Measurements from ENCODE around the gene LAIR2. TPM values are rescaled to one million over a fixed set of nuclear protein-coding genes. Genes with fewer than 3 reads are reported as not detected.
A peak's percentile ranks its signal among the peaks of the same experiment; 100 is the strongest.

LAIR2 gene
- total RNA-seq, 1 experiment from 2014 or later: not detected

- Histone ChIP-seq H3F3A (ENCODE audit: insufficient read depth, low read depth) (0 out of 2 replicates have a peak, but pooled peaks cover 5% of the 10 kb centered on the region), H3K27me3 (ENCODE audit: insufficient read depth, low read depth) (0 out of 2 replicates have a peak, but pooled peaks cover 6% of the 10 kb centered on the region), H4K20me1 (ENCODE audit: insufficient read depth) (no peaks in the 10 kb centered on the region), H3K79me2 (ENCODE audit: low read depth) (no peaks in the 10 kb centered on the region), H3K36me3 (ENCODE audit: low read depth) (no peaks in the 10 kb centered on the region), H3K27ac (no peak overlapping the region), H3K4me3 (no peak overlapping the region), H3K4me2 (no peak overlapping the region), H3K4me1 (replicated peaks; ENCODE audit: insufficient read depth) (no peaks in the 10 kb centered on the region), H2AFZ (no peak overlapping the region), H3K9me2 (ENCODE audit: insufficient read depth) (no peaks in the 10 kb centered on the region), H3K9me3 (ENCODE audit: insufficient read depth, low read depth) (no peaks in the 10 kb centered on the region)
- TF ChIP-seq CTCF (conservative IDR thresholded peaks at IDR 0.05) (no peak; the same call in 1 of the 2 replicates), EZH2 (IDR thresholded peaks at IDR 0.05; ENCODE audit: low read depth) (no peak)
- ChIA-PET CTCF (interaction anchor here (0.7 to 1.1 kb wide), 2 partner anchors 196 to 688 kb away, joined by 3 to 4 read pairs; no protein-coding TSS in a partner anchor), POLR2A (ENCODE audit: unreplicated experiment) (no interaction called here)
- intact Hi-C loops (cut with micrococcal nuclease; ENCODE audit: unreplicated experiment): no loop called here
- BruUV-seq (replicated peaks): no TSS peak
- peak in 1 of 2 experiments; percentile 25 for DNase-seq
Observed at GRCh38 chr19:54477650-54478049, 25.0 kb upstream of the LAIR2 start.

GRCh38 chr19:54478677-54479266, 23.9 kb upstream of the LAIR2 start:
- BruUV-seq (replicated peaks): no TSS peak

GRCh38 chr19:54480051-54480450, 22.6 kb upstream of the LAIR2 start:
- Histone ChIP-seq H3K9me3 (ENCODE audit: insufficient read depth, low read depth) (no peaks in the 10 kb centered on the region), H3F3A (ENCODE audit: insufficient read depth, low read depth) (no peaks in the 10 kb centered on the region), H3K79me2 (ENCODE audit: low read depth) (no peaks in the 10 kb centered on the region), H3K9me2 (ENCODE audit: insufficient read depth) (no peaks in the 10 kb centered on the region), H3K27ac (no peak overlapping the region), H3K27me3 (ENCODE audit: insufficient read depth, low read depth) (peaks cover 19% of the 10 kb centered on the region; the same call in 1 of the 2 replicates), H3K4me2 (no peak overlapping the region), H3K36me3 (ENCODE audit: low read depth) (no peaks in the 10 kb centered on the region), H3K4me1 (replicated peaks; ENCODE audit: insufficient read depth) (no peaks in the 10 kb centered on the region), H3K4me3 (no peak overlapping the region), H2AFZ (no peak overlapping the region), H4K20me1 (ENCODE audit: insufficient read depth) (no peaks in the 10 kb centered on the region)
- ChIA-PET CTCF (interaction anchor here (0.6 to 0.8 kb wide), 3 partner anchors 487 to 1125 kb away, joined by 4 to 17 read pairs (median 7); no protein-coding TSS in a partner anchor), POLR2A (ENCODE audit: unreplicated experiment) (no interaction called here)
- no TSS peak for BruUV-seq (replicated peaks)
- intact Hi-C loops (cut with micrococcal nuclease; ENCODE audit: unreplicated experiment): no loop called here
- no peak for TF ChIP-seq CTCF (conservative IDR thresholded peaks at IDR 0.05)
- no peak for TF ChIP-seq EZH2 (IDR thresholded peaks at IDR 0.05; ENCODE audit: low read depth)
- peak in 1 of 2 experiments; percentile 19 for DNase-seq

More at GRCh38 chr19:54478677-54479266, 23.9 kb upstream of the LAIR2 start:
- H3K4me3 ChIP-seq: no peak overlapping the region
- H3K36me3 ChIP-seq (ENCODE audit: low read depth): no peaks in the 10 kb centered on the region
- H3K27me3 ChIP-seq (ENCODE audit: insufficient read depth, low read depth): 0 out of 2 replicates have a peak, but pooled peaks cover 7% of the 10 kb centered on the region
- POLR2A ChIA-PET (ENCODE audit: unreplicated experiment): no interaction called here
- CTCF ChIA-PET: interaction anchor here (0.6 to 0.8 kb wide), 2 partner anchors 9 to 730 kb away, joined by 3 to 4 read pairs; no protein-coding TSS in a partner anchor
- no peak overlapping the region for H2AFZ ChIP-seq
- no peak overlapping the region for H3K4me2 ChIP-seq
- no peaks in the 10 kb centered on the region for H4K20me1 ChIP-seq (ENCODE audit: insufficient read depth)
- no peaks in the 10 kb centered on the region for H3K9me2 ChIP-seq (ENCODE audit: insufficient read depth)
- no peak overlapping the region for H3K27ac ChIP-seq
- TF ChIP-seq CTCF (conservative IDR thresholded peaks at IDR 0.05): peak; percentile 84
- no peak for TF ChIP-seq EZH2 (IDR thresholded peaks at IDR 0.05; ENCODE audit: low read depth)
- H3F3A ChIP-seq (ENCODE audit: insufficient read depth, low read depth): 0 out of 2 replicates have a peak, but pooled peaks cover under 1% of the 10 kb centered on the region
- no peaks in the 10 kb centered on the region for H3K79me2 ChIP-seq (ENCODE audit: low read depth)
- H3K4me1 ChIP-seq (replicated peaks; ENCODE audit: insufficient read depth): no peaks in the 10 kb centered on the region
- intact Hi-C loops (cut with micrococcal nuclease; ENCODE audit: unreplicated experiment): no loop called here
- peak in 1 of 2 experiments; percentile 35 for DNase-seq
- H3K9me3 ChIP-seq (ENCODE audit: insufficient read depth, low read depth): no peaks in the 10 kb centered on the region

All from PC-9 (cell line).